NK-92 treated with Interleukin-12 subunit alpha and Interleukin-12 subunit beta, amount 100 ng/mL, for 24 hours (cell line): Measurements from ENCODE around the gene PDIA2.

Experiments used
- DNase-seq: peaks from one replicate; lab custom pipeline; 2025; lab: John Stamatoyannopoulos, UW

PDIA2 gene

DNA sequence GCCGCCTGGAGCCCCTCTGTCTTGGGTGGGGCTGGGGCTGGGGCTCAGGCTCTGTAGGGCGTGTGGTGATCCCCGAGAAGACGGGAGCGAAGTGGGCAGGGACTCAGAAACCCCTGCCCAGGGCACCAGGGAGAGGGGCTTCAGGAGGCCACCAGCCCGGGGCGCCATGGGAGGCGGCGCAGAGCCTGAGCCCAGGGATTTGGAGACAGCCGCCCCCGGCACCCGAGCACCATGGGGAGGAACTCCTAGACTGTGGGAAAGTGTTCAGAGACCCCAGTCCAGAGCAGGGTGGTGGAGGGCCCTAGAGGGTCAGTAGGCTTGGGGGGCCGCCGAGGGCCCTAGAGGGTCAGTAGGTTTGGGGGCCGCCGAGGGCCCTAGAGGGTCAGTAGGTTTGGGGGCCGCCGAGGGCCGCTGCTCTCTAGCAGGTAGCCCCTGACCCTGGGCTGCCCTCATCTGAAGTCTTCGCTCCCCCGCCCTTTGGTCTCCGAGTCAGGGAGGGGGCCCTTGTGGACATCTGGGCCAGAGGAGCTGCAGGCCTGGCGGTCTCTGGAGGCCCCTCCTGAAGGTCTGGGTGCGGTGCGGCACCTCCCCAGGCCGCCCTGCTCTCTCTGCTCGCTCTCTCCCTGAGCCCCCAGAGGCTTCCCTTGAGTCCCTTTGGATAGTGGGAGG lies 1.8 kb upstream of the PDIA2 start:
- DNase-seq, result no peak

DNA sequence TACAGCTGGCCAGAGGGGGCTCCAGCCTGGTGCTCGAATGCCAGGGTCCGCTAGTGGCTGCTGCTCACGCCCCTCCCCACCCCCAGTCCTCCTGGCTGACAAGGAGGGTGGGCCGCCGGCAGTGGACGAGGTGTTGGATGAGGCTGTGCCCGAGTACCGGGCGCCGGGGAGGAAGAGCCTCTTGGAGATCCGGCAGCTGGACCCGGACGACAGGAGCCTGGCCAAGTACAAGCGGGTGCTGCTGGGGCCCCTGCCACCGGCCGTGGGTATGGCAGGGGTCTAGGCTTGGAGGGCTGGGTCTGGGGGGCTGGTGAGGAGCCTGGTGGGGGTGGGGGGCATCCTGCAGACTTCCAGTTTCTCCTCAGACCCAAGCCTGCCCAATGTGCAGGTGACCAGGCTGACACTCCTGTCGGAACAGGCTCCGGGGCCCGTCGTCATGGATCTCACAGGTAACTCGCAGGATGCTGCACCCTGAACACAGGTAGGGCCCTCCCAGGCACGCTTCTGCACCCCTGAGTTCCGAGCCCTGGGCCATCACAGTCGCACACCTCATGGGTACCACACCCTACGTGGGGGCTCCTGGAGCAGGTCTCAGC lies 1.2 kb upstream of the PDIA2 start:
- DNase-seq, result no peak

DNA sequence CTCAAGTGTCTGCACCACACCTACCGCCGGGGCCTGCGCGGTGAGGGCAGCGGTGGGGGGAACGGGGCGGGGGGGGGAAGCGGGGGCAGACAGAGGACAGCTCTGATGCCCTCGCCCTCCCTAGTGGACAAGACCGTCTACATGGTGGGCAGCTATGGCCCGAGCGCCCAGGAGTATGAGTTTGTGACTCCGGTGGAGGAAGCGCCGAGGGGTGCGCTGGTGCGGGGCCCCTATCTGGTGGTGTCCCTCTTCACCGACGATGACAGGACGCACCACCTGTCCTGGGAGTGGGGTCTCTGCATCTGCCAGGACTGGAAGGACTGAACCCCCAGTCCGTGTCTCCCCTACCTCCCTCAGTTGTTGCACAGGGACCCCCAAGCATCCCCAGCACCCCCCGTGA lies 473 bp upstream of the PDIA2 start:
- DNase-seq, result no peak

GRCh38 chr16:284204-285120 lies 1.5 kb downstream of the PDIA2 start:
- no peak for DNase-seq

DNA sequence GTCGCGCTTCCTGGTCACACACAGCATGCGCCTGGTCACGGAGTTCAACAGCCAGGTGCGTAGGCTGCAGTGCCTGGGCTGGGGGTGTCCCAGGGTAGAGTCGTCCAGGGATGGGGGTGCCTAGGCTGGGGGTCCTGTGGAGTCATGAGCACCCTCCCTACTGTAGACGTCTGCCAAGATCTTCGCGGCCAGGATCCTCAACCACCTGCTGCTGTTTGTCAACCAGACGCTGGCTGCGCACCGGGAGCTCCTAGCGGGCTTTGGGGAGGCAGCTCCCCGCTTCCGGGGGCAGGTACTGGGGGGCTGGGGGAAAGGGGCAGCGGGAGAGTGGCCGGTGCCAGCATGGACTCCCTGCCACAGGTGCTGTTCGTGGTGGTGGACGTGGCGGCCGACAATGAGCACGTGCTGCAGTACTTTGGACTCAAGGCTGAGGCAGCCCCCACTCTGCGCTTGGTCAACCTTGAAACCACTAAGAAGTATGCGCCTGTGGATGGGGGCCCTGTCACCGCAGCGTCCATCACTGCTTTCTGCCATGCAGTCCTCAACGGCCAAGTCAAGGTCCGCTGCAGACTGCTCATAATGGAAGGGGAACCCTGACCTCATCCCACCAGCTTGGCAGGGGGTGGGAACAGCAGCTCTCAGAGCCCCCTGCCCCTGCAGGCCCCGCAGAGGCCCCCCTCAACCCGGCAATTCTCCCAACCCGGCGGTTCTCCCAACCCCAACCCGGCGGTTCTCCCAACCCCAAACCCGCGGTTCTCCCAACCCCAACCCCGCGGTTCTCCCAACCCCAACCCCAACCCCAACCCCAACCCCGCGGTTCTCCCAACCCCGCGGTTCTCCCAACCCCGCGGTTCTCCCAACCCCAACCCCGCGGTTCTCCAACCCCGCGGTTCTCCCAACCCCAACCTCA lies 2.4 kb downstream of the PDIA2 start:
- no peak for DNase-seq

GRCh38 chr16:286491-287297 lies 3.7 kb downstream of the PDIA2 start:
- no peak for DNase-seq

DNA sequence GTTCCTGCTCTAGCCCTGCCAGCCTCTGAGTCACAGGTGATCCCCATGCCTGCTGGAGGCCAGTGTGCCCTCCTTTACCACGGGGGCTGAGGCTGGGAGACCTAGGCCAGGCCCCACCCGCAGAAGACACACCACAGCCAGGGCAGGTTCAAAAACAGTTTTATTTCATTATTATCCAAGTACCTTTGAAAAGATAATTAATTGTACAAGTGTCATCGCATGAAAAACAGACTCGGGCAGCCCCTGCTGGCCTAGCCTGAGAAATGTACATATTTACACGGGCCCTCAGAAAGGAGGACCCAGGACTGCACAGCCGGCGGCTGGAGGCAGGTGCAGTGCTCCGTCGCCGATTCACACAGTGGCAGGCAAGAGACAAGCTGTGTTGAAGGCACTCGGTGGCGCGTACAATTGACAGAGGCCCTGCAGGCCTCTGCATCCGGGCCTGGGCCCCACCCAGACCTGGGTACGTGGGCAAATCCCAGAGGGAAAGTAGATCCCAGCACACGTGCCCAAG lies 4.4 kb downstream of the PDIA2 start:
- DNase-seq, result no peak

- DNase-seq, result no peak
Measured at GRCh38 chr16:287981-288920, 5.3 kb downstream of the PDIA2 start.

- no peak for DNase-seq
Measured at GRCh38 chr16:289395-289997, 6.5 kb downstream of the PDIA2 start.

GRCh38 chr16:290015-290680 lies 7.2 kb downstream of the PDIA2 start:
- DNase-seq, result no peak

DNA sequence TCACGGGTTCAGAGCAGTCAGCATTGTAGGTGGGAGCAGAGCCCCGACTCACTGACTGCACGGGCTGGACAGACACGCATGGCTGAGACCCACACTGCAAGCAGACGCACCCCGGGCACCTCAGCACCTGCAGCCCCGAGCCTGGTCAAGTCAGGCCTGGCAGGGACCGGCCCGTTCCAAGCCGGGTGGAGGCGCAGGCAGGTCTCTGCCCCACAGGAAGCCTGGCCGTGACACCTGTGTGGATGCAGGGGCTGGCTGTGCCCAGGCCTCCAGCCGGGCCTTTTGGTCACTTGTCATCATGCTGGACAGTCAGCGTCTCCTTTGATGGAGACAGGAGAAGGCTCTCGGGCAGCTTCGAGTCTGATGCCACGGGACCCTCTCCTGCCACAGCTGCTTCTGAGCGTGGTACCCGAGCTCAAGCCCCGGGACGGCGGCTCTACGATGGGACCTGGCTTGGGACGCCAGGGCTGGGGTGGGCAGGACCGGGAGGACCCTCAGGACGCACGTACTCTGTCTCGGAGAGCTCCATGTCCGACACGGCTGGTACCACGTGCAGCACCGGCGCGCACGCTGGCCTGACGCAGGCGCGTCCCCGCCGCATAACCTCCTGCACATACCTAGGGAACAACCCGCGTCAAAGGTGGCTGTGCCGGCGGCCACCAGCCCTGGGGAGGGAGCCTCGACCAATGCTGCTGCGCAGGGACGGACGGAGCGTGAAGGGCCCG lies 7.9 kb downstream of the PDIA2 start:
- no peak for DNase-seq

DNA sequence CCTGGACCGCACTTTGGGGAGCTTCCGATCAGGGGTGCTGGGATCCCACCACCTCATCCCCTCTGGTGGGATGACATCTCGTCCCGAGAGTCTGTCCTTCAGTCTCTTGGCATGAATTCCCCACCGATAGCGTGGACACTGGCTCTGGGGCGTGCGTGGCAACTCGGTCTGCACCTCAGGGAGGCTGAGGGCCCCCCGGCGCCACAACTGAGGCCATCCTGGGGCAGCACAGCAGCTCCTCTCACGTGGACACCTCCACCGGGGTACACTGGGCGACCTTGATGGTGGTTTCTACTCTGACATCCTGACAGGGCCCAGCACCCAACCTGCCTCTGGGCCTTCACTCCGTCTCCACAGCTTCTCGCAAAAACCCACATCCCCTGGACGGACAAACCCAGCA lies 8.6 kb downstream of the PDIA2 start:
- no peak for DNase-seq

DNA sequence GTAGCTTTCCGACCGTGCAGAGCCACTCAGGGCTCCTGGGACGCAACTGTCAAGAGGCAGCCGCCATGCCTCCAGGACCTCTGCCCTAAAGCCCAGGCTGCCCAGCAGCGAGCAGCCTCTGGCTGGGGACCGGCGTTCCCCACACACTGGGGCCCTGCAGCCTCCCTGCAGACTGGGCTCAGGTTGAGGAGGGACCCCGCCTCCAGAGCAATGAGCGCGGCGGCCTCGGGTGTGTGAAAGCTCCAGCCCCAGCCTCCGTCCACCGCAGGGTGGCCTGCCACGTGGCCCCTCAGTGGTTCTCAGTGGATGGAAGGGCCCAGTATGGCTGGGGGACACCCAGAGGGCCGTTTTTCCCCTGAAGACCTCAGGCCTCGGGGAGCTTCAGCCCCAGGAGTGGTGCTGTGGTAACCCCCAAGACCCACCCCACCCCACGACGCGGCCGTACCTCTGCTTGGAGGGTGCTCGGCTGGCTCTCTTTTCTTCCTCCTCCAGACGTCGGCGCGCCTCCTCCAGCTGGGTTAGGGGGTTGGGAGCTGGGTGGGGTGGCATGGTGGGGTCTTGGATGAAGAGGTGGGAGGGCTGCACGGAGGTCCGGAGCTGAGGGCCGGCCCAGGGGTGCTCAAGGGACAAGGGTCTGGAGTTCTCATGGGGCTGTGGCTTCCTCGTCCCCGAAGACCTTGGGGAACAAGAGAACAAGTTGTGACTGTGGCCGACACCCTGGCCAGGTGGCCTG lies 10.2 kb downstream of the PDIA2 start:
- DNase-seq, result no peak

DNA sequence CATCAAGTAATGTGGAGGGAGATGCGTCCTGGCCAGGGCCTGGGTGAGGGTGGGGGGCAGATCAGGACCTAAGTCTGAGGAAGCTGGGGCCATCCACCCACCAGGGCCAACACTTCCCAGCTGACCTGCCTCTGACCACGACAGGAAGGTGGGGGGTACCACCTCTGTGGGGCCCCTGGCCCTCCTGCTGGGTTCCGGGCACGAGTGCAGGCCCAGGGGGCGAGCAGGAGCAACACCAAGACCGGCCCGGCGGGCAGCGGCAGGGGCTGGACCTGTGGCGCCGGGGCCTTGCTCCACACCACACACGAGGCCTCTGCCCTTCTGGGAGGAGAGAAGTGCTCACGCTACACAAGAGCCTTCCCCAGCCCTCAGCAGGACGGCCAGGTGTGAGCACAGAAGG lies 13.3 kb downstream of the PDIA2 start:
- DNase-seq, result no peak

- no peak for DNase-seq
Measured at GRCh38 chr16:296806-297510, 14.0 kb downstream of the PDIA2 start.

DNA sequence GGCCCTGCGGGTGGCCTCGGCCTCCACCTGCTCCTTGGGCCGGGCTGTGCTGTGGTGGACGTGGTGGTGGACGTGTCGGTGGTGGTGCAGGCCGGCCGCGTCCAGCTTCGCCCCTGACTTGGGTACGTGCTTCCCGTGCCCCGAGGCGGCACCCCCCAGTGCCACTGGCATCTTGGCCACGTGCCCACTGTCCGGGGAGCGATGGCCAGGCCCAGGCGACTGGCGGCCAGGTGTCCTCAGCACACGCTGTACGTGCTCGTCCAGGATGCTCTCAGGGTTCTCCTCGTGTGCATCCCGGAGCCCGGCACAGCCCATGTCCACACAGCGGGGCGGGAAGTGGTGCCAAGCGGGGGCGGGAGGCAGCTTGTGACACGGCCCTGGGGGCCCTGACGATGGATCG lies 14.9 kb downstream of the PDIA2 start:
- no peak for DNase-seq

DNA sequence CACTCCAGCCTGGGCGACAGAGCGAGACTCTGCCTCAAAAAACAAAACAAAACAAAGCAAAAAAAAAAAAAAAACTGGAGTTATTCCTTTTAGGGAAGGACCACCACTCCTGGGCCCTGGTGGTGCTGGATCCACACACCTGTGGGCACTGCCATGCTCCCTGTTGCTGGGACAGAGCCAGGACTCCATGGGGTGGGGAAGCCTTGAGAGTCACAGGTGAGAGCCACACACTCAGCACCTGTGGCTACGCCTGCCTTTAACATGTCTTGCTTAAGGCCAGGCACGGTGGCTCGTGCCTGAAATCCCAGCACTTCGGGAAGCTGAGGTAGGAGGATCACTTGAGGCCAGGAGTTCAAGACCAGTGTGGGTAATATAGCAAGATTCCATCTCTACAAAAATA lies 18.3 kb downstream of the PDIA2 start:
- DNase-seq, result no peak
